Measurements from ENCODE around the gene TFAP2B.

Gene TFAP2B

DNA sequence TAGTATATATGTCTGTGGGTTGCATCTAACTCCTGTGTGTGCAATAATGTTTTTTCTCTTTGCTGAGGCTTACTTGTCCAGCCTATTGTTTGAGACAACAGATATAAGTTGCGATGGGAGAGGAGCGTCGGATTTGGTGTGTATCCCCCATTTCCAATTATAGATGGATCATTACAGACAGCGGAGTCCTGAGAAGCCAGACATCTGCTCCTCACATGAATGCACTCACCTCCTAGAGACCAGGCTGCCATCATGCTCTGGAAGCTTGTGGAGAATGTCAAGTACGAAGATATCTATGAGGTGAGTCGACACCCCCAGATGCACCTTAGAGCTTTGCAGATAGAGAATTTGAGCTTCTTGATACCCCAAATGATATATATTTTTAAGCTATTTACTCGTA is at the start of gene TFAP2B:
Gene TFAP2B (plus strand): TSS at position 199 of the 400 bp plus-strand sequence. CDS start 21 bp downstream, at position 220.
- DNase-seq, result no peak

- DNase-seq, result no peak
These were observed 40.0 kb upstream of the TFAP2B start for GRCh38 chr6:50778696-50779095.

DNA sequence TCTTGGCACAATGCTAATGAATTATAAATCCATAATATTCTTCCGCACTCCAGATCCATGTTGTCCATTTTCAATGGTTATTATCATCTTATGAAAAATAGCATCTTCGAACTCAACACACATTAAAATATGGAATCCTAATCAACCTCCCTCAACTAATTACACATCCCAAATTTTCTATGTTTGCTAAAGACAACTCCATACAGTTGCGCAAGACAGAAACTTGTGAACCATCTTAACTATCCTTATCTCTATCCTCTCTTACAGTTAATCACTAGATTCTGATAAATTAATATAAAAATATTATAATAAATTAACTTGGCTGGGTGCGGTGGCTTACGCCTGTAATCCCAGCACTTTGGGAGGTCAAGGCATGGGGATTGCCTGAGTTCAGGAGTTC is 38.3 kb upstream of the TFAP2B start:
- DNase-seq, result no peak

DNA sequence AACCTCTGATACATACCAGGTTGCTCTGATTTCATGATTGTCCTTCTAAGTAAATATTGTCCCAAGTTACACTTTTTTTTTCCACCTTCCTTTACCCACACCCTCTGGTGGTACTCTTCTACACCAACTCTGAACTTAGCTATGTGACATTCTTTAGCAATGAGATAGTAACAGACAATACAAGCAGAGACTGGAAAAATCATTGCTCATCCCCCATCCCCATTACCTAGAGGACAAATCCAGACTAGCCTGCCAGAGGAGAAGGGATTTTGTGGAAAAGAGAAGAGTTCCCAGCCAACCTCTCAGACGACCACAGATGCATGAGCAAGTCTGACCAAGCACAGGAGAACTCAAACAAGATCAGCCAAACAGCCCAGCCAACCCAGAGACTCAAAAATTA is 32.8 kb upstream of the TFAP2B start:
- no peak for DNase-seq

GRCh38 chr6:50791900-50792508 is 26.7 kb upstream of the TFAP2B start:
- DNase-seq, result peak; percentile 8 to 58

DNA sequence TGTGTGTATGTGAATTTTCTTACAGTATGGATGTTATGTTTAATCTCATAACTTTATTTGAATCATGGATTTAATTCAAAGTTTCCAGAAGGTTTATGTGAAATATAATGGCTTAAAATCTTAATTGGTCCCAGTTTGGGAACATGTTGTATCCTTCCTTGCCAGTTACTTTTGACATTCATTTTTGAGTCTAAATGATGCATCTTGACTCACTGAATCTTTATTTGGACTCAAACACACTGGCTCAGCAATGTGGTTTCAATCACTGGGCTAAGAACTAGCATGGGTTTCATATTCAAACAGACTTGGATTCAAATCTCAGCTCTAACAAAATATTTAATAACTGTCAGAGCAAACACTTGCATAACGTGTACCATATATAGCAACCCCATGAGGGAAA is 25.9 kb upstream of the TFAP2B start:
- DNase-seq, result no peak

- DNase-seq, result no peak
These were observed 23.1 kb upstream of the TFAP2B start for GRCh38 chr6:50795574-50795973.

DNA sequence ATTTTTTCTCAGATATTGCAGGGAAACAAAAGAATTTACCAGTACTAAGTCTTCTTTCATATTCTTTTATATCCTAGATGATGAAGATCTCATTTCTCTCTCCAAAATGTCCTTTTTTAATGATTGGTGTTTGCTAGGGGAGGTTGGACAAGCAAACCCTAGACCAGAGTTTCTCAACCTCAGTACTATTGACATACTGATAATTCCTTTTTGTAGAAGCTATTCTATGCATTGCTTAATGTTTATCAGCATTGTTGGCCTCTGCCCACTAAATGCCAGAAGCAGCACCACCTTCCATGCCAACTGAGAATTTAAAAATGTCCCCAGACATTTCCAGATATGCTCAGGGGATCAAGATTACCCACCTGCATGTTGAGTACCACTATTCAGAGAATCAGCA is 14.4 kb upstream of the TFAP2B start:
- DNase-seq, result no peak

- DNase-seq, result no peak
These were observed 11.6 kb upstream of the TFAP2B start for GRCh38 chr6:50807035-50807434.

DNA sequence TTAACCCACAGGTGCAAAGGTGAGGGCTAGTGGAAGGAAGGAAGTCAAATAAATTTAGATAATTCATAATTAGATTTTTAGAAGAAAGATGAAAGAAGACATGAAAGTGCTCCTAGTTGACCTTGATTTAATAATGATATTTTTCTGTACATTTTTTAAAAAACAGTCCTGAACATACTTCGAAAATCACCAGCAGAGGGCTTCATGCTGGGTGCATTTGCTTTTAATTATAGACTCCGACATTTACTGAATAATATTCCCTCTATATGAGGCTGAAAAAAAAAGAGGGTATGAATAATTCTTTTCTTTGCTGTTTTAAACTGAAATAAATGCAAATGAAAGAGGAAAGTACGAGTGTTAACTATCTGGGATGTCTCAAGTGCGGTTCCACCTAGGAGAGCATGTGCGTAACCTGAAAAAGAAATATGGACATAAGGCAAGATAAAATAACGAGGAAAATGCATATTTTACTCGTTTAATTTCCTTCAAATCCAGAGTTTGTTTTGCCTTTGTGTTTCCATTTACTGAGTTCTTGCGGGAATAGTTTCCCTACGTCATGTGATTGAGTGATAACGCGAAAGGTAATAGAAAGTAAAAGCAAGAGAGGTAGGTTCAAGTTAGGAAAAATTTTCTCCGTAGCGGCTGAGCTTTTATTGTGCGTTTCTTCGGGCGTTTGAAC is 3.1 kb upstream of the TFAP2B start:
- DNase-seq, result no peak

DNA sequence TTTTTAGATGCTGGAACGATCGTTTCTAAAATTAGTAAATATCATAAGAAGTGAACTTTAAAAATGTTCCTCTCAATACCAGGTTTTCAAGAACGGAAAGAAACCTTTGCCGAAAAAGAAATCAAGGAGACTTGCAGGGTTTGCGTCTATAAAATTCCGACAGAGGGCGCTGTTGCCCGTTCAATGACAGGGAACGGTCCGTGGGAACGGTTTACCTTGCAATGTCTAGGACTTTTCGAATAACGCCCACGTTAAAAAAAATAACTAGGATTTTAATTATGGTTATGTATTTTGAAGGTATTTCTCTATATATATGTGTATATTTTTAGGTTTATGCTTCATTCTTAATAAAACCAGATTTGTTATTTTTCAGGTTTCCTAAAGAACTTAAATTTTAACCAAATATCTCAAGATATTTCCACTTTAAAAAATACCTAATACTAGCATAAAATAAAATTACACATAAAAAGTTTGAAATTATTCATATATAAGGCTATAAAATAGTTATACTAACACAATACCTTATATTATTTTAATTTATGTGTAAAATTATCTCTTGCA is 2.5 kb upstream of the TFAP2B start:
- DNase-seq, result peak; percentile 27 to 70

GRCh38 chr6:50816947-50817645 is 1.6 kb upstream of the TFAP2B start:
- no peak for DNase-seq

- DNase-seq, result no peak
These were observed 1.1 kb upstream of the TFAP2B start for GRCh38 chr6:50817646-50817950.

- no peak for DNase-seq
These were observed 651 bp upstream of the TFAP2B start for GRCh38 chr6:50818020-50818419.

DNA sequence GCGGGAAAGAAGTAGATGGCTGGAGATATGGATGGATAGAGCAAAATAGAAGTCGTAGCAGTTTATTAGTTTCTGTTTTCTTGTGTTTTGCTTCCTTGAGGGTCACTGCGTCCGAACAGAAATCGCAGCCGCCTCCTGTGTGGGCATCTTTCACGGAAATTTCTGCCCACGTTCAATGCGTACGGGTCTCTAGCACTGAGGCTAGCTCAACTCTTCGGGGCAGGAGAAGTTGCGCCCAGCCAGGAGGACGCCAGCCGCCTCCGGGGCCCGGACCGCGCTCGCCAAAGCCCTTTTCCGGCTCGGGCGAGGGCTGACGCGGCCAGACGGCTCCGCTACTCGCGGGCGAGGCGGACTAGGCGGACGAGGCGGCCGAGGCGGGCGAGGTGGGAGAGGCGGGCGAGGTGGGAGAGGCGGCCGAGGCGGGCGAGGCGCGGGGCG is 814 bp downstream of the TFAP2B start:
- DNase-seq, result no peak

GRCh38 chr6:50819904-50820868 is 1.5 kb downstream of the TFAP2B start:
- DNase-seq, result no peak

GRCh38 chr6:50820869-50821264 is 2.2 kb downstream of the TFAP2B start:
- no peak for DNase-seq

GRCh38 chr6:50821441-50822077 is 2.9 kb downstream of the TFAP2B start:
- DNase-seq, result no peak

GRCh38 chr6:50822078-50822476 is 3.4 kb downstream of the TFAP2B start:
- DNase-seq, result no peak

DNA sequence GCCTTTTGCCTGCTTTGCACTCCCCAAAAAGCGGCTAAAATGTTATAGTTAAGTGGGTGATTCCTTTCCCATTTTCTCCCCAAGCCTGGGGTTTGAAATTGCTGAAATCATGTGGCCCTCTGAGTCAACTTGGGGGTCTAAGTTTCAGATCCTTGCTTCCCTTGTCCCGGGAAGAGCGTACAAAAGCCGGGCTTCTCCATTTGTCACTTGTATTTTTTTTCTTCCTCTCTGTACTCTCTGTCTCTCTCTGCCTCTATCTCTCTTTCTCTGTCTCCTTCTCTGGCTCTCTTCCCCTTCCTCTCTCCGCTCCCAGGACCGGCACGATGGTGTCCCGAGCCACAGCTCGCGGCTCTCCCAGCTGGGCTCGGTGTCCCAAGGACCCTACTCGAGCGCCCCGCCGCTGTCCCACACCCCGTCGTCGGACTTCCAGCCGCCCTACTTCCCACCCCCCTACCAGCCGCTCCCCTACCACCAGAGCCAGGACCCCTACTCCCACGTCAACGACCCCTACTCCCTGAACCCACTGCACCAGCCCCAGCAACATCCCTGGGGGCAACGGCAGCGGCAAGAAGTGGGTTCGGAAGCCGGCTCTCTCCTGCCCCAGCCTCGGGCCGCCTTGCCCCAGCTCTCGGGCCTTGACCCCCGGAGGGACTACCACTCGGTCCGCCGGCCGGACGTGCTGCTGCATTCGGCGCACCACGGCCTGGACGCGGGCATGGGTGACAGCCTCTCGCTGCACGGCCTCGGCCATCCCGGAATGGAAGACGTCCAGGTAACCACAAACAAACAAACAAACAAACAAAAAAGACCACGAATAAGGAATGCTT is 4.6 kb downstream of the TFAP2B start:
- no peak for DNase-seq

DNA sequence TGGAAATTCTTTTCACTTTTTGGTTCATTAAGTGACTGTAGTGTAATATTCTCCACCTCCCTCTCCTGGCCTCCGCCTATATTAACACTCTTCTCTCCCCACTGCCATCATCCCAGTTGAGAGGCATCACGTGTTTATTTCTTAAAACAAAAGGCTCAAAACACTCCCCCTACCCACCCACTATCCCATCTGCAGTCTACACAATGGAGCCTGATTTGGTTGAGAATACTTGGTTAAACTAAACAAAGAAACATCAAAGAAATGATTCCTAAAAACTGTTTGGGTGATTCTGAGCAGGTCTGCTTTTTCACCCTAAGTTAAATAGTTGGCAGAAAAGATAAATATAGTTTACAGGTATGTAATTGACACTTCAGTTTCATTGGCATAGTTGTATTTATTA is 5.9 kb downstream of the TFAP2B start:
- DNase-seq, result no peak

Measured in NCI-H1930 (cell line).